Non-pigmented ciliary epithelial cell (primary cell): ENCODE measurements around the gene GOLGA1.
"Not testable (repeated sequence)": the region's sequence is repeated elsewhere in the genome, so short reads cannot be mapped to it uniquely, and the experiment has no call there.

Experiments
- DNase-seq: peaks from one replicate; pipeline ENCODE4 v3.0.0-alpha.2; 2010; ENCODE audit warnings: low read depth

Gene GOLGA1

DNA sequence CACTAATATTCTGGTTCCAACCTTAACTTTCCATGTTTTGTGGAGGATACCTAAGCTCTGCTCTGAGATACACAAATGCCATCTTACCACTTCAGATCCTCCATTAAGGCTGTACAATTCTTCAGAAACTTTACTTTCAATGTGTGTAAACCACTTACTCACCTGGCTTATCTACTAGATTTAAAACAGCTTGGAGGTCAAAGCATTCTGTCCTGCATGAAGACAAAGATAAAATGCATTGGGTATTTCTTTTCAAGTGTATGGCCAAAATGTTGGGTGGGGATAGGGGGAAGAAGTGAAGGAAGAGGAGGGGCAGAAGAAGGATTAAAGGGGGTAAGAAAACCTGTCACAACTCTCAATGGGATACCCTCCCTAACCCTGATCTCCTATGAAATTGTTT lies 939 bp downstream of the GOLGA1 start:
- no peak for DNase-seq

DNA sequence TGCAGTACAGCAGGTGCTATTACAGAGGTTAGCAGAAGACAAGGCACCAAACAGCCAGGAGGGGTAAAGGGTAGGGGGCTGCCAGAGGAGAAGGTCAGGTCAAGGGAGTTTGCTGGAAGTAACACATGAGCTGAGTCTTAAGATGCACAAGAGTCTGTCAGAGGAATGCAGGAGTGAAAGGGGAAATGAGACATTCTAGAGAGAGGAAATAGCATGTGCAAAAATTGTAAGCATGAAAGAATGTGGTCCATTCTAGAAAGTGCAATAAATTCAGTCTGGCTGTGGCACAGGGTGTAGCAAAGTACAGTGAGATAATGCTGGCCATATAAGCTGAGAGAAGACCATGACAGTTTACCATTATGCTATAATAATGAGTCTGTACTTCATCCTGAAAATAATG lies 6.6 kb downstream of the GOLGA1 start:
- no peak for DNase-seq

DNA sequence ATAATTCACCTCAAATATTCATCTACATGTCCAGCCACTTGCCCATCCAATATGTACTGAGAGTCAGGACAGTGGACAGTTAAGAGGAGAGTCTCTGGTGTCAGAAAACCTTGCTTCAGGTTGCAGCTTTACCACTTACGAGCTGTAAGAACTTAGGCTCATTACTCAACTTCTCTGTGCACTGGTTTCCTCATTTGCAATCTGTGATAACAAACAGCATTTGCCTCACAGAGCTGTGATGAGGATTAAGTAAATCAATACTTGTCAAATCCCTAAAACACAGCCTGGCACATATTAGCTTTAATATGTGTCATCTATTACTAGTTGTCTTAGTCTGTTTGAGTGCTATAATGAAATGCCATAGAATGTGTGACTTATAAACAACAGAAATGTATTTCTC lies 8.6 kb downstream of the GOLGA1 start:
- no peak for DNase-seq

DNA sequence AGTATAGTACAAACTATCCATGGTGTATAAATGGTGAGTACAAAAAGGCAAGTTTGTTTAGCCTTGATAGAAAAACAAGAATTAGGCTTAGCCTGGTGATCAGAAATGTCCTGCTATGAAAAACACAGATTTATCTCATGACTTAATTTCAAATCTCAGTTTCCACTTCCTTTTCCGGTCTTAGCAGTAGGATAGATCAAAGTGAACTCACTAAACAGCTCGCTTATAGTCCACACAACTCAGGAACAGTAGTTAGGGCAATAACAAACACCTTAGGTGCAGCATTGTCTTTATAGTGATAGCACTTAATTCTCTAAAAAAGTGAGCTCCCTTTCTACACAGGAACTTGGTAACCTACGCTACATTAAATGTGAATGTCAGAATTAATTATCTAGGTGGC lies 11.4 kb downstream of the GOLGA1 start:
- DNase-seq, result no peak

DNA sequence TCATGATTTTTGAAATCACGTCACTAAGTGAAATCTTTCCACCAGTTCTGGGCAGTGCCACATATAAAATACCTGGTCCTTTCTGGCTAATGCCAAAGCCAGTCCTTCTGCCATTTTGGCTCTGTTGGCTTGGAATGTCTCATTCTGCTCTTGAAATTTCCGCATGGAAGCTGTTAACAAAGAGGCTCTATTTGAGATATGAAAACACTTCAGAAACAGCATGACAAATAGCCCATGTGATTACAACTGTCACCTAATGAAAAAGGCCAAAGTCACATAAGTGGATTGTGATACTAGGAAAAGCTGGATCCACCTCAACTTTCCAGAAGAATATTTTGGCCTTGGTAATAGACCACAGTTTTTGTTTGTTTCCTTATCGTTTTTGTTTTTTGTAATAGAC lies 12.8 kb downstream of the GOLGA1 start:
- DNase-seq, result no peak

DNA sequence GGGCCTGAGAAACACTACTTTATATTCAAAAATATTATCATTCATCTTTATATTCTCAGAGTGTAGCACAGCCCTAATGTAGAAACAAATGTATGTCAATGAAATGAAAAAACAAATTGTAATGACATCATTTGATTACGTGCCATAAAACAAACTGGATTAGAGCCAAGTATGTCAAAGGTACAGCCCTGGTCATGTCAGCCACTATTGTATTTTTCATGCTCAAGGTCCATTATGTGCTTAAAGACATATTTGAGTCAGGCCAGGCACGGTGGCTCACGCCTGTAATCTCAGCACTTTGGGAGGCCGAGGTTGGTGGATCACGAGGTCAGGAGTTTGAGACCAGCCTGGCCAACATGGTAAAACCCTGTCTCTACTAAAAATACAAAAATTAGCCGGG lies 20.5 kb downstream of the GOLGA1 start:
- DNase-seq, result not testable (repeated sequence)

DNA sequence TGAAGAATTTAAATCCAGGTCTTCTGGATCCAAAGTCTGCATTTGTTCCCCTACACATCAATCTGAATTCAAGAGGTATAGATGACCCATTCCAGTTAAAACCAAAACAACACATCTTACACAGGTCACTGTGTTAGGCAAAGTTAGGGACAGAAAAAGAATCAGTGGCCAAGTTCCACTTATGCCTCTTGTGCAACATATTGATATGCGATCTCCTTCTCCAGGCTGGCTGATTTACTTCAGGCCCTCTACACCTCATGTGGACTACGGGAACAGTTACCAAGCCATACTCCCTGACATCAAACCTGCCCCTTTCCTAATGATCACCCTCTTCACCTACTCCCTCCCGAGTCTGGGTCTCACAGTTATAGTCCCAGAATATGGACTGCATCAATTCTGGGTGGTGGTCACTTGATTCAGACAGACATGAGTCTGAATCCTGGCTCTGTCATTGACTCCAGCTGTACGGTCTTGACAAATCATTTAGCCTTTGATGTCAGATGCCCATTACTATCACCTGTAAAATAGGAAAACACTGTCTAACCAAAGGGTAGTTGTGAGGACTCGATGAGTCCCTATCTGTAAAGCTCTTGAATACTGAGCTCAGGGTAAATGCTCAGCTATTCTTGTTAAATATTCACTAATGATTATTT lies 26.0 kb downstream of the GOLGA1 start:
- DNase-seq, result no peak

DNA sequence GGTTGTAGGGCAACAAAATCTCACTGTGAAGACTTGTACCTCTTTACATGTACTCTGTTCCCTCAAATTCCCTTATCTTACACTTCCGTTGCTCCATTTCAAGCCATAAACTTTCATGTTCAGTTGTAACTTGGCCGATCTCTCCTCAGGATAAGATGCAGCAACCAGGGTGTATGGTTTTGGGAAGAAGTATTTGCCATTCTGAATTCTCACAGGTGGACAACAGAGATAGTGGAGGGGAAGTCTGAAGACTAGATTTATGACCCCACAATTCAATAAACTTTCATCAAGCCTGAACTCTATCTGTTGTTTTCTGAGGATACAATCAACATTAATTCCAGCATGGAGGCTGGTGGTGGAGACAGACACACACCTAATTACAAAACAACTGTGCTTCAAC lies 27.5 kb downstream of the GOLGA1 start:
- DNase-seq, result no peak

DNA sequence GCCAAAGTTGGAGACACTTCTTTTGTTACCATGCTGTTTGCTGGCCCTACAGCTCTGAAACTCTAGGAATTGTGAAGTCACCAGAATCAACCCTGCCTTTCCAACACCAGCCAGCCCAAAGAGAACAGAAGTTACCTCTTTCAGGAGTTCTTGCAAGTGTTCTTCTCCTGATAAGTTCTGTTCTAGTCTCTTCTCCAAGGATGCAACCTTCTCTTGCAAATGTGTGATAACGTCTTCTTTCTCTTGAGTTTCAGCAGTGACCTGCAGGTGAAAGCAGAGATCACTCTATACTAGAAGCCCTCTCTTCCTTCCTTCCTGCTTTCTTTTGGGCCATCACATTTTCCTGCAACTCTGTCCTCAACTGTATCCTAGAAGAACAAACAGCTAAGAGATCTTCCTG lies 29.1 kb downstream of the GOLGA1 start:
- DNase-seq, result no peak

DNA sequence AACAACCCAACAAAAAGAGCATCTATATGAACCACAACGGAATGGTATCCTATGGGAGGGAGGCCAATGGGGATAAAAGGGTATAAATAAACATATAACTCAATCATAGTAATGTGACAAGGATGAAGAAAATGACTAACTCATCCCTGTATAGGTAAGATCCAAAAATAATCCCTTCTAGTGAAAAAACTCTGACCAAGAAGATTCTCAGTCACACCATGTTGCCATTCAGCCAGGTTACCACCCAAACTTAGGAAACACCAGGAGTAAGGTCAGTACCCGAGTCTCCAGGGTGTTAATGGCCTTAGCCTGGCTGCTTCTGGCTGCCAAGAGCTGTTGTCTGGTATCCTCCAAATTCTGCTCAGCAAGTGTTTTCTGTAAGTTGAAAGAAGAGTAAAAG lies 32.8 kb downstream of the GOLGA1 start:
- no peak for DNase-seq

DNA sequence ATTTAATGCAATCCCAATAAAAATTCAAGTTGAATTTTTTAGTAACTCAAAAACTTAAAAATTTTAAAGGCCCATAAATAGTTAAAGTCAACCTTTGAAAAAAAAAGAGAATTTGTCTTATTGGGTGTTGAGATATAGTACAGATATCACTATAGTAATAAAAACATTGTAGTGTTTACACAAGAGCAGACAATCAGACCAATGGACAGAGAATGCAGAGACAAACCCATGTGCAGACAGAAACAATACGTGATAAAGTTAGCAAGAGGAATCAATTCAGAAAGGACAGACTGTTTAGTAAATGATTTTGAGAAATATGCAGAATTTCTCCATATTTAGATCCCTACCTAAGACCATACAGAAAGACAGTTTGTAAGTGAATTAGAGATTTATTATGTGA lies 33.9 kb downstream of the GOLGA1 start:
- DNase-seq, result no peak

DNA sequence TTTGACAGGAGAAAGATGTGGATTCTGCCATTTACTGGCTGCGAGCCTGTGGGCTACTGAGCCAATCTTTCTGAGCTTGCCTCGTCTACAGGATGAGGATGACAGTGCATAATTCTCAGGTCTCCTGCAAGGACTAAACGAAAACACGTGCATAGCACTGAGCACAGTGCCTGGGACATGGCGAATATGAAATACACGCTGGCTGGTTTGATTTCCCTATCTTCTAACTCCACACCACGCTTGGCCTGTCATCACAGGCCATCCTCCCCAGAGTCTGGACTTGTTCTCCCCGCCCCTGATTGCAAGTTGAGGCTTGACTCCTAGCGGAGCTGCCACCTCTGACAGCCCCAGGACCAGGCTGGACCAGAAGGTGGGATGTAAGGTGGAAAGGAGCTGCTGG lies 41.0 kb downstream of the GOLGA1 start:
- no peak for DNase-seq

DNA sequence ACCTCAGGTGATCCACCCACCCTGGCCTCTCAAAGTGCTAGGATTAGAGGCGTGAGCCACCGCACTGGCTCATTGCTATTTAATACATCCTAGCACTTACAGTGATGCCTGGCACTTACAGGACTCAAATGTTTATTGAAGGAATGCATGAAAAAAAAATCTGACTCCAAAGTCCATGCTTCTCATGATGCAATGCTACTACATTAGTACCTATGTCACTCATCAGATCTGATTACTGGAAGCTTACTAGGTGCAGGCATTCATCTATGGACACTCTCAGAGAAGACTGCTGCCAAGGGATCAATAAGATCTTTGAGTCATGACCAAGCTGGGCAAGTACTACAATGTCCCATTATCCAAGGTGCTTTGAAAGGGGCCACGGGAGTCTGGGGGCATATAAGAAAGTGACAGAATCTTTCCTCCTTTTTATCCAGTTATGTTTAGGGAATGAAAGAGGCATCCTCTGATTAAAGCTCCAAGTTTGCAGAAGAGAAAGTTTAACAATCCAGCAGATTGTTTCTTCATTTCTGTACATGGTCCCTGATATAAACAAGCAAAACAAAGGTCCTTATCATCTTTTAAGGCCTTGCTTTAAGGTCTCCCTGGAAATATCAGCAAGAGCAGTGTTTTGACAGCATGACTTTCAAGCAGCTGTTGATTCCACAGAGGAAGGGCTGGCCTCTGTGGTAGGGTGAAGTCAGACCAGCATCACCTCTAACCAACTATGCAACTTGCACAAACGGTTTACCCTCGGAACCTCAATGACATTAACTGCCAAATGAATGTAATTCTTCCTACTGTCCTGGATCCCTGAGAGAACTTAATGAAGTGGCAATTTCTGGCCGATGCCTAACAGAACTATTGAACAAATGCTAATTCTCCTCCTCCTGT lies 43.1 kb downstream of the GOLGA1 start:
- no peak for DNase-seq

DNA sequence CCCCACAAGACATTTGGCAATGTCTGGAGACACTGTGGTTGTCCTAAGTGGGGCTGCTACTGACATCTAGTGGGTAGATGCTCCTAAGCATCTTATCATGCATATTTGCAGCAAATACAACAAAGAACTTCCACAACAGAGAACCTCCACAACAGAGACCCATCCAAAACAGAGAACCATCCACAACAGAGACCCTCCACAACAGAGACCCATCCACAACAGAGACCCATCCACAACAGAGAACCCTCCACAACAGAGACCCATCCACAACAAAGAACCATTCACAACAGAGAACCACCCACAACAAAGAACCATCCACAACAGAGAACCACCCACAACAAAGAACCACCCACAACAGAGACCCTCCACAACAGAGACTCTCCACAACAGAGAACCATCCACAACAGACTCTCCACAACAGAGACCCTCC lies 46.1 kb downstream of the GOLGA1 start:
- no peak for DNase-seq

DNA sequence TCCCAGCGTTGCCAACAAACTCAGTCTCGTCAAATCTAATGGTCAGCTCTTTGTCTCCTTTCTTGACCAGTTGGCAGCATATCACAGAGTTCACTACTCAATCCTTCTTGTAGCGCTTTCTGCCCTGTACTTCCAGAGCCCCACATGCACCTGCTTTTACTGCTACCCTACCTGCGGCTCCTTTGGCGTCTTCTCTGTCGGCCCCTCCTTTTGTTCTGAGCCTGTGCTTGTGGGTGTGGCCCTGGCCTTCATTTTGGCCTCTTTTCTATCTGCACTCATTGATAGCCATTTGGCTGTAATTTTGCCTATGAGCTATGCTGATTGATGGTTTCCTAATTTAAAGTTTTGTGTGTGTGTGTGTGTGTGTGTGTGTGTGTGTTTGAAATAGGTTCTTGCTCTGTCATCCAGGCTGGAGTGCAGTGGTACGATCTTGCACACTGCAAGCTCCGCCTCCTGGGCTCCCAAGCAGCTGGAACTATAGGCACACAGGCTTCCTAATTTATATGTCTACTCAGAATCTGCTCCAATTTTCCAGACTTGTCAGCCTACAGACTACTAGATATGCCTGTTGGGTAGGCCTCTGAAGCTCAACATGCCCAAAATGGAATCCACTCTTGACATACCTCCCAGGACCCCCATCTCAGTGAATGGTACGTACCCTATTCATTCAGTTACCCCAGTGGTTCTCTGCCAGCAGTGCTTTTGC lies 46.7 kb downstream of the GOLGA1 start:
- no peak for DNase-seq

DNA sequence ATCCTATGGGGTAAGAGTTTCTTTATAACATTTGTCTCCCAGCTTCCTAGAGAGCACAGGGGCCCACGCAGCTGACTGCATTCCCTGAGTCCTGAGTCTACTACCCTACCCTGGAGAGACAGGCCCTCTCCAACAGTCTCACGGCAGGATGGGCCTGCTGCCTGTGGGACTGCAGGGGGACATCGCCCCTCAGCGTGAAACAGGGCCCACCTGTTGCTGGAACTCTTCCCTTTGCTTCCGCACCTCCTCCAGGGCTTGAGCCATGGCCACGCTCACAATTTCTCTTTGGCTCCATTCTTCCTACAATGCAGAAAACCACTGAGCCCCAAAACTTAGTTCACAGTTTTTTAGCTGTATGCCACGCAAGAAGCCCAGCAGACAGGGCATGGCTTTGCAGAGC lies 50.7 kb downstream of the GOLGA1 start:
- DNase-seq, result no peak

DNA sequence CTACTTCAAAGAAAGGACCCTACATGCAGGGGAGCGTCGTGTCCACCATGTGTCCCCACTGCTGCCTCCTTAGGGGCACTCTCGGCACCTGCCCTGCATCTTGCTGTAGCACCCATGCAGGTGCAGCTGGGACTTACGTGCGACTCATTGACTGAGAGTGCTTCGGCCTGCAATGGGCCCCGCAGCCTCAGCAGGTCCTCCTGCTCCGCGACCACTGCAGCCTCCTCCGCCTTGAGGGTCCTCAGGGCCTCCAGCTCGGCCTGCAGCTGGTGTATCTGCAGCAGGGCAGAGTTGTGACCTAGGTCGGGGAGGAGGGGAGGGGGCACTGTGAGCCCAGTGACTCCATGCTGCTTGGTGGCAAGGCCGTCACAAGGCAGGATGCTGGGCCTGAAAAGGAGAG lies 51.9 kb downstream of the GOLGA1 start:
- no peak for DNase-seq

DNA sequence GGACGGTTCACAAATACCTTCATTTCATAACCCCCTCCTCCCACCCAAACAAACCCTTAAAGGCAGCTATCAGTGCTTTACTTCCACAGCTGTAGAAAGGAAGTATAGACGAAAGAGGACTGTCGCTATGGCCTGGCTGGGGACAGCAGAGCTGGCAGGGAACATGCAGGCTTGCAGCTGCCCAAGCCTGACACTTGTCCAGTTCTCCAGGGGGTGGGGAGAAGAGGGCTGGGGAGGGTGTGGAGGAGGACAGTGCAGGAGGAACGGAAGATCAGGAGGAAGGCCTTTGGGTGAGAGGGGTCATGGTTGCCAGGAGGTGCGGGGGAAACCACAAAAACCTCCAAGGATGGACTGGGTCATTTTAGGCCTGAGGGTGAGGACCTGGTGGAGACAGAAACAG lies 53.1 kb downstream of the GOLGA1 start:
- no peak for DNase-seq

DNA sequence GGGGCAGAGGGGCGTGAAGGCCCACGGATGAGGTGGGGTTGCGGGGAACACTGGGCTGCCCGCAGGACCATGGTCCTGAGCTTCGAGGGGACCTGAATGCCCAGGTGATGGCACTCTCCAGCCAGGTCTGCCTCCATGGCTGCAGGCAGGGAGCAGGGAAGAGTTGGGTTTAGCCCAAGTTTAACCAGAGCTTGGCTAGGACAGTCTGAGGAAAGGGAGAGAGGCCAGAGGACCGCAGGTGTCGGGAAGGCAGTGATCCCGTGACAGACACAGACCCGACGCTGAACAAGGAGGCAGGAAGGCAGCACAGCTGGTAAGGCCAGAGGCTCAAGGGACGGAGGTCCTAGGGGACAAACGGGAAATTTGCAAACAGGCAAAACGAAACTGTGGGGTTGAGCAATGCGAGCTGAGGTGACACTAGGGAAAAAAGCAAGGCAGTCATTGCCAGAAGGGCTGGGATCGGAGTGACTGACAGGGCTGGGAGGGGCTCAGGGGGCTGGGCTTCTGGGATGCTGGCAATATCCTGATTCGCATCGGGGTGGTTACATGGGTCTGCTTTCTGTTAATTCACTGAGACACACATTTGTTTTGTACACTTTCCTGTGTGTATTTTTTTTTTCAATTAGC lies 53.9 kb downstream of the GOLGA1 start:
- no peak for DNase-seq

DNA sequence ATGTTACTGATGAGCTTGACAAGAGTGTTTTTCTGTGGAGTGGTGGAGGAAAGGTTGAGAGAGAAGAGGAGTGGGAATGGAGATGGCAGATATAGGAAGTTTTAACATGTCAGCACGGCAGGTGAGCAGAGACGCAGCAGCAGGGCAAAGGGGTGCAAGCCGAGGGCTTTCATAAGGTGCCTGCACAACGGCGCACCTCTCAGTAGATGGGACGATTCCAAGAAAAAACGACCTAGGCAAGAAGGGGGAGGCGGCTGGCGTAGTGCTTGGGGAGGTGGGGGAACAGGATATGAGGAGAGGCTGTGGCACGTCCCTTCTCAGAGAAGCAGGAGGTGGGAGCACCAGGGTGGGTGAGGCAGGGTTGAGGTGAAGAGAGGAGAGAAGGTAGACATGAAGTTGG lies 54.4 kb downstream of the GOLGA1 start:
- no peak for DNase-seq

DNA sequence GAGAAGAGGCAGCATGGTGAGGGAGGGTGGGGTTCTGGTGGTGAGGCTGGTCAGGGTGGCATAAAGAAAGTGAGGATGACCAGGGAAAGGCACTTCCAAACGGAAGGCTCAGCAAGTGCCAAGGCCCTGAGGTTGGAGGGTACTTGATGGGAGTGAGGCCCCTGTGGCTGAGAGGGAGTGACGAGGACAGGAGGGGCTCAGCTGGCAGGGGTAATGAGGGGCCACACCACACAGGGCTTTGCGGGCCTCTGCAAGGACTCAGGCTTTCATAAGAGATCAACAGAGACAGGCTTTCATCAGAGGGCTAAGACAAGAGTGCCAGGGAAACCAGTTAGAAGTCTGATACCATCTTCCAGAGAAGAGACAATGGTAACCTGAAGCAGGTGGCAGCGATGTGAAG lies 55.3 kb downstream of the GOLGA1 start:
- no peak for DNase-seq

DNA sequence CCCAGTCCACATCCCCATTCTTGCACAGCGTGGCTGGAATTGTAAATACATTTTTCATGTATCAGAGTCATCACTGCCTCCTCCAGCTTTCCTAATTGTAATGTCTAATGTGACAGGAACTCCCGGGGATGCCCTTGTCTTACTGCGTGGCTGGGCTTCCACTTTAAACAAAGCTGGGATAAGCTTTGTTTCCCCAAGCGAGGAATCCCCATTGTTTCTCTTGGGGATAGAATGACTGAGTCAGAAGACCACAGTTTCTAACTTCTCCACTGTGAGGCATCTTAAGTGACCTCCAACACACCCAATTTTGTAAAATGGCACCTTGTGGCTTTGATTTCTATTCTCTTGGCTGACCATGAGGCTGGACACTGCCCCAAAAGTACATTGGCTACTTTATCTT lies 56.5 kb downstream of the GOLGA1 start:
- no peak for DNase-seq

DNA sequence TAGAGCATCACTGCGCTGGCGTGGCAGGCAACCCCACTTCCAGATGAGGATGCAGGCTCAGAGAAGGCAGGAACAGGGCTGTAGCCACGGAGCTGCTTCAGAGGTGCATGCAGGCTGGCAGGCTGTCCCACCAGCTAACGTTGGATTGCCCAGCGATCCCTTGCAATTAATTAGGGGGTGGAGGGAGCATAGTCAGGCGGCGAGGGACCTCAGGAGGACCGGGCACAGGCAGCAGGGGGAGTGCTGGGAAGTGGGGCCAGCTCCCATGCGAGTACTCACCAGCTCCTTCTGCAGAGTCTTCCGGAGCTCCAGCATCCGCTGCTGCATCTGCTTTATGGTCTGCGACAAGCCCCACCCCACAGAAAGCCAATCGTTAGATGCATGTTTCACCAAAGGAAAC lies 58.7 kb downstream of the GOLGA1 start:
- no peak for DNase-seq
